ENCODE measurements around the gene KLK14. TPM values are rescaled to one million over a fixed set of nuclear protein-coding genes. Genes with fewer than 3 reads are reported as not detected.

The KLK14 gene
- total and polyA plus RNA-seq, 2 of the 8 experiments (the other 6 are each of a cell fraction or from before 2014, with no cell fraction given), result 0.09 to 1.2 TPM

- no peak for TF ChIP-seq SIN3A (conservative IDR thresholded peaks at IDR 0.05 in 1 of 2, IDR thresholded peaks at IDR 0.05 in 1 of 2; ENCODE audit: low read depth in 1 of 2, low read length in 2 of 2)
- TF ChIP-seq ATF2 (IDR thresholded peaks at IDR 0.05; ENCODE audit: low read length), result no peak
- TF ChIP-seq TEAD4 (IDR thresholded peaks at IDR 0.05; ENCODE audit: low read depth, low read length), result no peak
Measured at GRCh38 chr19:51121257-51121656, 38.6 kb upstream of the KLK14 start (continued).
